Erythroblast (primary cell): ENCODE results near the gene ANO1.

Experiments
- GATA1 ChIP-seq: IDR thresholded peaks from 2 replicates; pipeline ENCODE4 v1.6.1; 2011; ENCODE audit warnings: low read depth, mild to moderate bottlenecking, control low read depth, low read length, moderate library complexity
- POLR2A ChIP-seq: IDR thresholded peaks from 2 replicates; pipeline ENCODE4 v1.6.1; 2011; ENCODE audit warnings: mild to moderate bottlenecking, low read length

DNA sequence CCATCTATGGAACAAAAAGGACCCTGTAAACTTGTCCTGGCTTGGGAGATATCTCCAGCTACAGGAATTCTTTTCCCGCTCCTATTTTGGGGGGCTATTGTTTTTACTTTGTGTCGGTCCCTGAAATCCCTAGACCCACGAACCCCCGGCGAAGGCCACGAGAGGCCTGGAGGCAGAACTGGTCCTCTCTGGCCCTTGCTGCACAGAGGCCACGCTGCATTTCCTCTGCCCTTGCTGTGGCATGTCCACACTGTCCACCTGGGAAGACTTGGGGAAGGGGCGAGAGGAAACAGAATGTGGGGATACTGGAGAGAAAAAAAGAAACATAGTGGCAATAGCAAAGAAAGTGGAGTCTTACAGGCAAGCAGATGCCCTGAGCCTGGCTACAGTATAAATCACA is 2.3 kb upstream of the ANO1 start:
- TF ChIP-seq POLR2A: no peak
- no peak for TF ChIP-seq GATA1
